ENCODE results near the gene TRAK2. TPM values are rescaled to one million over a fixed set of nuclear protein-coding genes. Genes with fewer than 3 reads are reported as not detected.

The TRAK2 gene
- total RNA-seq, 2 experiments from 2014 or later, result 7.1 to 11.9 TPM

- Histone ChIP-seq H3K4me1 (ENCODE audit: insufficient read depth, low read length, poor library complexity, severe bottlenecking) (no peaks in the 10 kb centered on the region), H3K36me3 (ENCODE audit: insufficient read depth, low read length) (peaks cover 53% of the 10 kb centered on the region), H4K20me1 (ENCODE audit: insufficient read depth, low read length) (no peaks in the 10 kb centered on the region), H3K27ac (ENCODE audit: low read depth, low read length, poor library complexity, severe bottlenecking) (no peak overlapping the region), H3K9me3 (ENCODE audit: low read length) (no peaks in the 10 kb centered on the region), H3K79me2 (ENCODE audit: insufficient read depth, low read depth, low read length) (no peaks in the 10 kb centered on the region), H3K9me2 (ENCODE audit: insufficient read depth, low read length) (no peaks in the 10 kb centered on the region), H2AFZ (ENCODE audit: low read length) (no peak overlapping the region), H3K4me2 (ENCODE audit: low read length) (no peak overlapping the region), H3K4me3 (ENCODE audit: low read depth, low read length, poor library complexity, severe bottlenecking) (no peak overlapping the region)
- DNase-seq (ENCODE audit: low spot score), result no peak
- no TSS peak for BruUV-seq (replicated peaks)
- POLR2A ChIA-PET, result interaction anchor here (1.2 kb wide), 1 partner anchor 10 kb away, joined by 3 read pairs; no protein-coding TSS in a partner anchor
- intact Hi-C loops (cut with micrococcal nuclease; ENCODE audit: unreplicated experiment), result no loop called here
- no peak for TF ChIP-seq CTCF (conservative IDR thresholded peaks at IDR 0.05; ENCODE audit: low read length)
- TF ChIP-seq EZH2phosphoT487 (IDR thresholded peaks at IDR 0.05; ENCODE audit: borderline replicate concordance, low read depth, low read length), result no peak
- CTCF ChIA-PET (ENCODE audit: unreplicated experiment), result no interaction called here
Observed at GRCh38 chr2:201383136-201383535, 68.1 kb downstream of the TRAK2 start.

GRCh38 chr2:201378496-201379397, 72.5 kb downstream of the TRAK2 start:
- Histone ChIP-seq H3K9me2 (ENCODE audit: insufficient read depth, low read length) (no peaks in the 10 kb centered on the region), H3K27ac (ENCODE audit: low read depth, low read length, poor library complexity, severe bottlenecking) (no peak overlapping the region), H4K20me1 (ENCODE audit: insufficient read depth, low read length) (no peaks in the 10 kb centered on the region), H2AFZ (ENCODE audit: low read length) (no peak overlapping the region), H3K4me3 (ENCODE audit: low read depth, low read length, poor library complexity, severe bottlenecking) (no peak overlapping the region), H3K9me3 (ENCODE audit: low read length) (no peaks in the 10 kb centered on the region), H3K79me2 (ENCODE audit: insufficient read depth, low read depth, low read length) (no peaks in the 10 kb centered on the region), H3K4me1 (ENCODE audit: insufficient read depth, low read length, poor library complexity, severe bottlenecking) (no peaks in the 10 kb centered on the region), H3K36me3 (ENCODE audit: insufficient read depth, low read length) (peaks cover 28% of the 10 kb centered on the region), H3K4me2 (ENCODE audit: low read length) (no peak overlapping the region)
- DNase-seq (ENCODE audit: low spot score), result no peak
- intact Hi-C loops (cut with micrococcal nuclease; ENCODE audit: unreplicated experiment), result no loop called here
- TF ChIP-seq CTCF (conservative IDR thresholded peaks at IDR 0.05; ENCODE audit: low read length), result no peak
- TF ChIP-seq EZH2phosphoT487 (IDR thresholded peaks at IDR 0.05; ENCODE audit: borderline replicate concordance, low read depth, low read length), result no peak
- ChIA-PET CTCF (ENCODE audit: unreplicated experiment) (no interaction called here), POLR2A (no interaction called here)
- no TSS peak for BruUV-seq (replicated peaks)

GRCh38 chr2:201377218-201377617, 74.0 kb downstream of the TRAK2 start:
- ChIA-PET POLR2A (interaction anchor here (0.6 to 1.2 kb wide), 5 partner anchors 13 to 344 kb away, joined by 3 to 5 read pairs (median 3); no protein-coding TSS in a partner anchor), CTCF (ENCODE audit: unreplicated experiment) (no interaction called here)
- H3K27ac ChIP-seq (ENCODE audit: low read depth, low read length, poor library complexity, severe bottlenecking), result no peak overlapping the region
- H4K20me1 ChIP-seq (ENCODE audit: insufficient read depth, low read length), result no peaks in the 10 kb centered on the region
- TF ChIP-seq CTCF (conservative IDR thresholded peaks at IDR 0.05; ENCODE audit: low read length) (no peak), EZH2phosphoT487 (IDR thresholded peaks at IDR 0.05; ENCODE audit: borderline replicate concordance, low read depth, low read length) (no peak)
- H3K9me3 ChIP-seq (ENCODE audit: low read length), result no peaks in the 10 kb centered on the region
- H3K79me2 ChIP-seq (ENCODE audit: insufficient read depth, low read depth, low read length), result no peaks in the 10 kb centered on the region
- no peak overlapping the region for H2AFZ ChIP-seq (ENCODE audit: low read length)
- H3K4me1 ChIP-seq (ENCODE audit: insufficient read depth, low read length, poor library complexity, severe bottlenecking), result no peaks in the 10 kb centered on the region
- BruUV-seq (replicated peaks), result no TSS peak
- intact Hi-C loops (cut with micrococcal nuclease; ENCODE audit: unreplicated experiment), result no loop called here
- DNase-seq (ENCODE audit: low spot score), result no peak
- peaks cover 13% of the 10 kb centered on the region for H3K36me3 ChIP-seq (ENCODE audit: insufficient read depth, low read length)
- H3K4me3 ChIP-seq (ENCODE audit: low read depth, low read length, poor library complexity, severe bottlenecking), result no peak overlapping the region
- no peak overlapping the region for H3K4me2 ChIP-seq (ENCODE audit: low read length)
- no peaks in the 10 kb centered on the region for H3K9me2 ChIP-seq (ENCODE audit: insufficient read depth, low read length)

Data from OCI-LY7 (cell line).